Measurements from ENCODE around the gene NMT1. TPM values are rescaled to one million over a fixed set of nuclear protein-coding genes. Genes with fewer than 3 reads are reported as not detected.

The NMT1 gene
- total RNA-seq, 1 donor from 2014 or later: 85.8 TPM

- Mint-ChIP-seq H3K9me3 (ENCODE audit: unreplicated experiment) (no peaks in the 10 kb centered on the region), H3K4me3 (ENCODE audit: unreplicated experiment) (peak overlapping the region; percentile 34), H3K27me3 (ENCODE audit: unreplicated experiment) (peaks cover 7% of the 10 kb centered on the region), H3K27ac (ENCODE audit: unreplicated experiment) (no peak overlapping the region), H3K36me3 (ENCODE audit: low read depth, unreplicated experiment) (peaks cover 24% of the 10 kb centered on the region), H3K4me1 (ENCODE audit: unreplicated experiment) (peaks cover 13% of the 10 kb centered on the region)
- no peak for DNase-seq (ENCODE audit: low spot score)
- TF ChIP-seq CTCF (IDR thresholded peaks at IDR 0.05; ENCODE audit: unreplicated experiment): no peak
Observed at GRCh38 chr17:45108595-45109521, 47.7 kb downstream of the NMT1 start.

- TF ChIP-seq CTCF (IDR thresholded peaks at IDR 0.05; ENCODE audit: unreplicated experiment): no peak
- H3K4me1 Mint-ChIP-seq (ENCODE audit: unreplicated experiment): peaks cover 17% of the 10 kb centered on the region
- peaks cover 15% of the 10 kb centered on the region for H3K36me3 Mint-ChIP-seq (ENCODE audit: low read depth, unreplicated experiment)
- H3K27ac Mint-ChIP-seq (ENCODE audit: unreplicated experiment): no peak overlapping the region
- H3K4me3 Mint-ChIP-seq (ENCODE audit: unreplicated experiment): no peak overlapping the region
- H3K27me3 Mint-ChIP-seq (ENCODE audit: unreplicated experiment): peaks cover 7% of the 10 kb centered on the region
- H3K9me3 Mint-ChIP-seq (ENCODE audit: unreplicated experiment): no peaks in the 10 kb centered on the region
- DNase-seq (ENCODE audit: low spot score): no peak
Observed at GRCh38 chr17:45110676-45111611, 49.8 kb downstream of the NMT1 start.

GRCh38 chr17:45111850-45112249, 50.7 kb downstream of the NMT1 start:
- TF ChIP-seq CTCF (IDR thresholded peaks at IDR 0.05; ENCODE audit: unreplicated experiment): no peak
- no peak overlapping the region for H3K27ac Mint-ChIP-seq (ENCODE audit: unreplicated experiment)

GRCh38 chr17:45112559-45113423, 51.7 kb downstream of the NMT1 start:
- Mint-ChIP-seq H3K27me3 (ENCODE audit: unreplicated experiment) (peaks cover 5% of the 10 kb centered on the region), H3K4me3 (ENCODE audit: unreplicated experiment) (no peak overlapping the region), H3K36me3 (ENCODE audit: low read depth, unreplicated experiment) (peaks cover 8% of the 10 kb centered on the region), H3K9me3 (ENCODE audit: unreplicated experiment) (no peaks in the 10 kb centered on the region), H3K4me1 (ENCODE audit: unreplicated experiment) (peaks cover 22% of the 10 kb centered on the region), H3K27ac (ENCODE audit: unreplicated experiment) (no peak overlapping the region)
- DNase-seq (ENCODE audit: low spot score): no peak
- TF ChIP-seq CTCF (IDR thresholded peaks at IDR 0.05; ENCODE audit: unreplicated experiment): no peak

More at GRCh38 chr17:45111850-45112249, 50.7 kb downstream of the NMT1 start:
- no peak for DNase-seq (ENCODE audit: low spot score)
- Mint-ChIP-seq H3K36me3 (ENCODE audit: low read depth, unreplicated experiment) (peaks cover 9% of the 10 kb centered on the region), H3K4me3 (ENCODE audit: unreplicated experiment) (no peak overlapping the region), H3K9me3 (ENCODE audit: unreplicated experiment) (no peaks in the 10 kb centered on the region), H3K27me3 (ENCODE audit: unreplicated experiment) (peaks cover 5% of the 10 kb centered on the region), H3K4me1 (ENCODE audit: unreplicated experiment) (peaks cover 22% of the 10 kb centered on the region)

Data from endothelial cell (in vitro differentiated cells).